IPS-18a (cell line): Measurements from ENCODE around the gene FAM120B.

Experiments used
- H3K27ac ChIP-seq: one replicate; pipeline ENCODE4 v1.5.1; 2013; ENCODE audit warnings: low read length
- H3K27me3 ChIP-seq: one replicate; pipeline ENCODE4 v1.6.1; 2013; ENCODE audit warnings: mild to moderate bottlenecking, low read length; ENCODE audit not compliant: control insufficient read depth, insufficient read depth
- H3K36me3 ChIP-seq: one replicate; pipeline ENCODE4 v1.6.1; 2013; ENCODE audit warnings: low read depth, low read length; ENCODE audit not compliant: control insufficient read depth
- H3K4me1 ChIP-seq: one replicate; pipeline ENCODE4 v1.6.1; 2013; ENCODE audit warnings: low read depth, low read length; ENCODE audit not compliant: control insufficient read depth
- H3K4me3 ChIP-seq: one replicate; pipeline ENCODE4 v1.5.1; 2013; ENCODE audit warnings: low read length
- H3K9ac ChIP-seq: one replicate; pipeline ENCODE4 v1.6.1; 2013; ENCODE audit warnings: mild to moderate bottlenecking, low read length, moderate library complexity
- H3K9me3 ChIP-seq: one replicate; pipeline ENCODE4 v1.6.1; 2013; ENCODE audit warnings: low read depth, low read length; ENCODE audit not compliant: control insufficient read depth

The FAM120B gene

GRCh38 chr6:170283212-170284081, 23.1 kb upstream of the FAM120B start:
- Histone ChIP-seq H3K9ac (no peak overlapping the region), H3K4me3 (no peak overlapping the region), H3K27ac (no peak overlapping the region), H3K36me3 (peaks cover 4% of the 10 kb centered on the region), H3K9me3 (no peaks in the 10 kb centered on the region), H3K4me1 (peaks cover 15% of the 10 kb centered on the region), H3K27me3 (peaks cover 34% of the 10 kb centered on the region)

- peaks cover 4% of the 10 kb centered on the region for H3K36me3 ChIP-seq
- no peaks in the 10 kb centered on the region for H3K9me3 ChIP-seq
- H3K4me1 ChIP-seq, result peaks cover 18% of the 10 kb centered on the region
- H3K27ac ChIP-seq, result no peak overlapping the region
- H3K9ac ChIP-seq, result no peak overlapping the region
- H3K27me3 ChIP-seq, result peaks cover 42% of the 10 kb centered on the region
- H3K4me3 ChIP-seq, result no peak overlapping the region
Measured at GRCh38 chr6:170284126-170284773, 22.3 kb upstream of the FAM120B start.

- Histone ChIP-seq H3K4me1 (peaks cover 18% of the 10 kb centered on the region), H3K9ac (no peak overlapping the region), H3K9me3 (no peaks in the 10 kb centered on the region), H3K27me3 (peaks cover 50% of the 10 kb centered on the region), H3K4me3 (no peak overlapping the region), H3K36me3 (peaks cover 4% of the 10 kb centered on the region), H3K27ac (no peak overlapping the region)
Measured at GRCh38 chr6:170284866-170285469, 21.6 kb upstream of the FAM120B start.

DNA sequence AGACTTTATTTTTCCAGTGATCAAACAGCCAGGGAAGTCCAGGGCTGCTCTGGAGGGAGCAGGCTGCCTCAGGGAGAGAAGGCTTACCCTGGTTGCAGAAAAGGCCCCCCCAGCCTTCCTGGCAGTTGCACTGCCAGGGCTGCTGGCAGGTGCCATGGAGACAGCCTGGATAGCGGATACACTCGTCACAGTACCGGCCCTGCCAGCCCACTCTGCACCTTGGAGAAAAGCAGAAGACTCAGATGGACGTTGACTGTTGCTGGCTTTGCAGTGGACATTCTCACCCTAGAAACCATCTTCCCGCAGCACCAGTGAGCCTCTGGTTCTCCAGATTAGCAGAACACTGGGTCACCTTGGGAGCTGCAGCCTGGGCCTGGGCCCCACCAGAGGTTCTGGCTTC, 21.1 kb upstream of the FAM120B start:
- no peak overlapping the region for H3K27ac ChIP-seq
- H3K4me3 ChIP-seq, result no peak overlapping the region
- H3K27me3 ChIP-seq, result peaks cover 55% of the 10 kb centered on the region

DNA sequence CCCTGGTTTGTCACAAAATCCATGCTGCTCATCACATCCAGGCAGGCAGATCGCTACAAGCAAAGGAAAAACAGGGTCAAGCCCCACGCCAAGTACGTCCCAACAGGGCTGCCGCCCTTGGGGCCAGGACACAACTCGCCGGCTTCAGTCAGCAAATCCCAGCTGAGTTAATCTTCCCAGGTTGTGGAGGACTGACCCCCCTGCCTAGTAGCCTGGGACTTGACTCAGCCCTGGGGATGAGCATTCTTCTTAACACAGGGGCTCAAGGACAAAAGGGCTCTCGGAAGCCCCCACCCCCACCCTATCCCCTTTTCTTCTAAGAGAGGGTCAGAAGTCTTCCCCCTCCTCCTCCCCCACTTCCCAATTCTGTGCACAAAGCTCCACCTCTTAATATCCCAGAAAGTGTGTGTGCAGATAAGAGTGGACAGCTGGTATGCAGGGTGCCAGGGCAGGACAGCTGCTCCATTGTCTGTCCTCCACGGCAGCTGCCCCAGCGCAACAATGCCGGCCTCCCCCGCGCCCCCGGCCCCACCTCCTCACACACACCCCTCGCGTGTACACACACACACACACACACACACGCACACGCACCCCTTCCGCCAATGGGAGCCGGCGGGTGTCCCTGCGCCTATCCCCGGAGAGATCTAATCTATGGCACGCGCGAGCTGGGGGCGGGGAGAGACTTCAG, 20.2 kb upstream of the FAM120B start:
- Histone ChIP-seq H3K4me3 (no peak overlapping the region), H3K4me1 (peaks cover 18% of the 10 kb centered on the region), H3K36me3 (peaks cover 4% of the 10 kb centered on the region), H3K9ac (no peak overlapping the region), H3K9me3 (no peaks in the 10 kb centered on the region), H3K27ac (no peak overlapping the region), H3K27me3 (peaks cover 56% of the 10 kb centered on the region)

More for the DNA sequence above, 21.1 kb upstream of the FAM120B start:
- no peaks in the 10 kb centered on the region for H3K9me3 ChIP-seq
- H3K4me1 ChIP-seq, result peaks cover 18% of the 10 kb centered on the region
- H3K36me3 ChIP-seq, result peaks cover 4% of the 10 kb centered on the region
- no peak overlapping the region for H3K9ac ChIP-seq

DNA sequence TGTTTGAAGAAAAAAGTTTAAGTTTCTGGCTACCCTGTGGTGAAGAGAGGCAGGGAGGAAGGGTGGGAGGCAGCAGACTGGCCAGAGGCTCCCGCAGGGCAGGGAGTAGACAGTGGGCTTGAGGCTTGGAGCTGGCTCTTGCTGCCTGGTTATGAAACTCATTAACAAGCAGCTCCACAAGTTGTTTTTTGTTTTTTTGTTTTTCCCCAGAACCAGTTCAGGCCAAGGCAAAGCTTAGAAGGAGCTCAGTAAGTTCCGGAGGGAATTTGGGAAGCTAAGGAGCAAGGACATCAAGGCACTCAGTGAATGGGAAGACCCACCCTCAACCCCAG, 19.7 kb upstream of the FAM120B start:
- no peaks in the 10 kb centered on the region for H3K9me3 ChIP-seq
- H3K27ac ChIP-seq, result no peak overlapping the region
- H3K36me3 ChIP-seq, result peaks cover 4% of the 10 kb centered on the region
- peak overlapping the region; percentile 13 for H3K4me3 ChIP-seq
- peaks cover 18% of the 10 kb centered on the region for H3K4me1 ChIP-seq
- H3K9ac ChIP-seq, result no peak overlapping the region
- peaks cover 61% of the 10 kb centered on the region for H3K27me3 ChIP-seq

GRCh38 chr6:170287371-170287876, 19.1 kb upstream of the FAM120B start:
- Histone ChIP-seq H3K9ac (no peak overlapping the region), H3K9me3 (no peaks in the 10 kb centered on the region), H3K27me3 (peaks cover 66% of the 10 kb centered on the region), H3K4me3 (no peak overlapping the region), H3K27ac (no peak overlapping the region), H3K4me1 (peaks cover 23% of the 10 kb centered on the region), H3K36me3 (peaks cover 2% of the 10 kb centered on the region)

GRCh38 chr6:170288091-170288631, 18.4 kb upstream of the FAM120B start:
- Histone ChIP-seq H3K9me3 (no peaks in the 10 kb centered on the region), H3K27me3 (peaks cover 73% of the 10 kb centered on the region), H3K27ac (no peak overlapping the region), H3K4me3 (peak overlapping the region; percentile 63), H3K9ac (no peak overlapping the region), H3K4me1 (peaks cover 31% of the 10 kb centered on the region), H3K36me3 (no peaks in the 10 kb centered on the region)

DNA sequence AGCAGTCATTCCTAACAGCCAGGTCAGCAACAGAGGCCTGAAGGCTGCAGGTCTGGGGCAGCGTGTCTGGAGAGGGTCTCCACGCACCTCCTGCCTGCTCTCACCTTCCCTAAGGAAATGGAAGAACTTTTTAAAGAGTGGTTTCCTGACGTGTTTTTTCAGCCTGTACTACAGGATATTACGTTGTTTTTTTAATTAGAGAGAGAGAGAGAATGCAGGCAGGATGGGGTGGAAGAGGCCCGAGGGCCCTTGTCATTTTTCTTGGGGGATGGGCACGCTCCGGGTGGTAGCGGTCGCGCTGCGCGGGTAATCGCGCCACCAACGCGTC, 17.7 kb upstream of the FAM120B start:
- Histone ChIP-seq H3K4me1 (peaks cover 37% of the 10 kb centered on the region), H3K27ac (no peak overlapping the region), H3K9ac (no peak overlapping the region), H3K4me3 (peak overlapping the region; percentile 63), H3K9me3 (no peaks in the 10 kb centered on the region), H3K27me3 (peaks cover 80% of the 10 kb centered on the region), H3K36me3 (no peaks in the 10 kb centered on the region)

- Histone ChIP-seq H3K27ac (no peak overlapping the region), H3K9me3 (no peaks in the 10 kb centered on the region), H3K4me3 (peak overlapping the region; percentile 63), H3K4me1 (peaks cover 42% of the 10 kb centered on the region), H3K27me3 (peaks cover 85% of the 10 kb centered on the region), H3K36me3 (no peaks in the 10 kb centered on the region), H3K9ac (no peak overlapping the region)
Measured at GRCh38 chr6:170289180-170289931, 17.2 kb upstream of the FAM120B start.
